Epithelial cell of umbilical artery (primary cell): ENCODE results near the gene EVX1. TPM values are rescaled to one million over a fixed set of nuclear protein-coding genes. Genes with fewer than 3 reads are reported as not detected.

Experiments used
- total RNA-seq: library from RNA; depleted of rRNA; stranded (reverse); fragments of >200 nt; gene quantifications from 2 replicates; pipeline ENCODE4 v1.2.3, GENCODE V29; 2014

EVX1 gene
- total RNA-seq = not detected in 2 replicates

GRCh38 chr7:27242555-27243339 lies at the start of gene EVX1:
EVX1 (plus strand) TSS chr7:27242802; CDS start chr7:27243031, 229 bp downstream.

GRCh38 chr7:27199849-27200760 lies 42.5 kb upstream of the EVX1 start, which contains the start of gene HOXA13:
HOXA13 (minus strand) TSS chr7:27200091; CDS start chr7:27200077, 14 bp downstream.

Other genes with a start within 250 kb of the EVX1 start
- gene HOXA1, start 146.8 kb upstream of the EVX1 start, total RNA-seq = 0.30 and 0.32 TPM in 2 replicates
- under 0.01 and 0.15 TPM in 2 replicates for gene HOXA2, start 140.1 kb upstream of the EVX1 start, total RNA-seq
- gene HOXA4, start 112.0 kb upstream of the EVX1 start, total RNA-seq = 0.30 and 0.32 TPM in 2 replicates
- 4.2 and 9.6 TPM in 2 replicates for gene HOXA5, start 99.1 kb upstream of the EVX1 start, total RNA-seq
- 2.6 and 2.9 TPM in 2 replicates for gene HOXA6, start 95.0 kb upstream of the EVX1 start, total RNA-seq
- gene HOXA3, start 90.2 kb upstream of the EVX1 start, total RNA-seq = 1.4 and 3.6 TPM in 2 replicates
- gene HOXA7, start 86.1 kb upstream of the EVX1 start, total RNA-seq = 1.4 and 1.9 TPM in 2 replicates
- 28.9 and 31.8 TPM in 2 replicates for gene HOXA9, start 77.3 kb upstream of the EVX1 start, total RNA-seq
- gene HOXA10, start 68.5 kb upstream of the EVX1 start, total RNA-seq = 17.9 and 20.1 TPM in 2 replicates
- gene HOXA11, start 57.6 kb upstream of the EVX1 start, total RNA-seq = 8.1 and 10.3 TPM in 2 replicates
- 0.65 and 2.1 TPM in 2 replicates for gene HOXA13, start 42.7 kb upstream of the EVX1 start, total RNA-seq